AG09319 (cell line): ENCODE measurements around the gene NHS.

ENCODE experiments used
- DNase-seq: peaks from one replicate; pipeline ENCODE4 v3.0.0-alpha.2; 2010; ENCODE audit warnings: low read depth; ENCODE audit errors: extremely low read depth
- TF ChIP-seq, protein P1 (sequence below): IDR thresholded peaks from 2 replicates; pipeline ENCODE4 v1.5.1; 2011; ENCODE audit warnings: low read depth, mild to moderate bottlenecking, inconsistent platforms, low read length, moderate library complexity

The NHS gene

GRCh38 chrX:17706676-17707075 is 331.7 kb downstream of the NHS start:
- TF ChIP-seq, protein P1, sequence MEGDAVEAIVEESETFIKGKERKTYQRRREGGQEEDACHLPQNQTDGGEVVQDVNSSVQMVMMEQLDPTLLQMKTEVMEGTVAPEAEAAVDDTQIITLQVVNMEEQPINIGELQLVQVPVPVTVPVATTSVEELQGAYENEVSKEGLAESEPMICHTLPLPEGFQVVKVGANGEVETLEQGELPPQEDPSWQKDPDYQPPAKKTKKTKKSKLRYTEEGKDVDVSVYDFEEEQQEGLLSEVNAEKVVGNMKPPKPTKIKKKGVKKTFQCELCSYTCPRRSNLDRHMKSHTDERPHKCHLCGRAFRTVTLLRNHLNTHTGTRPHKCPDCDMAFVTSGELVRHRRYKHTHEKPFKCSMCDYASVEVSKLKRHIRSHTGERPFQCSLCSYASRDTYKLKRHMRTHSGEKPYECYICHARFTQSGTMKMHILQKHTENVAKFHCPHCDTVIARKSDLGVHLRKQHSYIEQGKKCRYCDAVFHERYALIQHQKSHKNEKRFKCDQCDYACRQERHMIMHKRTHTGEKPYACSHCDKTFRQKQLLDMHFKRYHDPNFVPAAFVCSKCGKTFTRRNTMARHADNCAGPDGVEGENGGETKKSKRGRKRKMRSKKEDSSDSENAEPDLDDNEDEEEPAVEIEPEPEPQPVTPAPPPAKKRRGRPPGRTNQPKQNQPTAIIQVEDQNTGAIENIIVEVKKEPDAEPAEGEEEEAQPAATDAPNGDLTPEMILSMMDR: no peak
- peak; percentile 38 for DNase-seq

- no peak for DNase-seq
- TF ChIP-seq, protein P1: no peak
Measured at GRCh38 chrX:17707731-17708130, 332.7 kb downstream of the NHS start.

DNA sequence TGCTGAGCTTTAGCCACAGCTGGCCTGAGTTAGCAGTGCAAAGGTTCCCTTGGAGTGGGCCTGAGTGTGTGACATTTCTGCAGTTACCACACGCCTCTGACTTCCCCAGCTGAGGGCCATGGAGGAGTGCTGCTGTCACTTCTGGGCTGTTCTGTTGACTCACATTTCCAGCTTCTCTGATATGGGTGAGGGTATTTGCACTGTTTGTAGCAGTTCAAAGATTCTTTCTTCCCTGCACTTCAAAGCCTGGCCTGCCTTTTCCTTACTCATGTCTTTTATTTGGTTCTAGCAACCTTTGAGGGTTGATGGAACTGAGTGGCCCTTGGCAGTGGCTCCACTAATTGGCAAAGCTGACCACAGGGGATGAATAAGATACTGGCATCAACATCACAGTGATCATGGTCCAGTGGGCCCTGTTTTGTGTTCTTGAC is 335.9 kb downstream of the NHS start:
- TF ChIP-seq, protein P1: no peak

DNA sequence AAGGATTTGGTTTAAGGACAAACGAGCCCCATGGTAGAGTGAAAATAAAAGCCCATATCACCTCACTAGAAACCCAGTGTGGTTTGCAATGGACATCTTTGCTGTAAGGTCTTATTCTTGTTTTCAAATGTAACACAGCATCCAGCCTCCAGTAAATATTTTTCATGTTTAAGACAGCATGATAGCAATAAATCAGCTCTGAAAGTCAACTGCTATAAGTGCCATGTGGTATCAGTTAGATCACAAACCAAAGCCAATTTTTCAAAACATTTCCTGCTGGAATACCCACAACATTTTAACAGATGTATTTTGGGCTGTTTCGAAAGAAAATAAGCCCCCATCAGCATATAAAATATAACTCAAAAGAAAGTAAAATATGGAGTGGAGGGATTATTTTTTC is 338.3 kb downstream of the NHS start:
- TF ChIP-seq, protein P1: no peak
- no peak for DNase-seq

More for the DNA sequence above, 335.9 kb downstream of the NHS start:
- DNase-seq: no peak

GRCh38 chrX:17718649-17719165 is 343.7 kb downstream of the NHS start:
- TF ChIP-seq, protein P1: no peak
- no peak for DNase-seq

DNA sequence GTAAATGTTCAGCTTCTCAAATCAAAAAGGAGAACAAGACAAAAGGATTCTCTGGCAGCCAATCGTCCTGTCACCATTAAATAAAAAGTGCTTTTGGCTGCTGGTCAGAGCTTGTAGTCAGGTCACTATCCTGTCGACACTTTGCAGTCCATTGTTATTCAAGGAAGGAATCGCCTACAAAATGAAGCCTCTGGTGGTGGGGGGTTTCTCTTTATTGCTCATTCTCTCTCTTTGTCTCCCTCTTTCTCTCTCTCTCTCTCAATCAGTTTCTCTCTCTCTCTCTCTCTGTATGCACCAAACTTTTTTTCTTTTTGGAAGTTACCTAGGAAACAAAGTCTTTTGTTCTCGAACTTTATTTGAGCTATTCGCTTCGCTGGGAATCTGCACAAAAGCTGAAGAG is 344.7 kb downstream of the NHS start:
- TF ChIP-seq, protein P1: no peak
- no peak for DNase-seq

- TF ChIP-seq, protein P1: no peak
- DNase-seq: no peak
Measured at GRCh38 chrX:17721715-17722114, 346.7 kb downstream of the NHS start.
